Measurements from ENCODE around the gene RASSF8. TPM values are rescaled to one million over a fixed set of nuclear protein-coding genes. Genes with fewer than 3 reads are reported as not detected.

The RASSF8 gene
- total and polyA plus RNA-seq, 2 donors from 2014 or later, result 12.0 to 52.8 TPM

DNA sequence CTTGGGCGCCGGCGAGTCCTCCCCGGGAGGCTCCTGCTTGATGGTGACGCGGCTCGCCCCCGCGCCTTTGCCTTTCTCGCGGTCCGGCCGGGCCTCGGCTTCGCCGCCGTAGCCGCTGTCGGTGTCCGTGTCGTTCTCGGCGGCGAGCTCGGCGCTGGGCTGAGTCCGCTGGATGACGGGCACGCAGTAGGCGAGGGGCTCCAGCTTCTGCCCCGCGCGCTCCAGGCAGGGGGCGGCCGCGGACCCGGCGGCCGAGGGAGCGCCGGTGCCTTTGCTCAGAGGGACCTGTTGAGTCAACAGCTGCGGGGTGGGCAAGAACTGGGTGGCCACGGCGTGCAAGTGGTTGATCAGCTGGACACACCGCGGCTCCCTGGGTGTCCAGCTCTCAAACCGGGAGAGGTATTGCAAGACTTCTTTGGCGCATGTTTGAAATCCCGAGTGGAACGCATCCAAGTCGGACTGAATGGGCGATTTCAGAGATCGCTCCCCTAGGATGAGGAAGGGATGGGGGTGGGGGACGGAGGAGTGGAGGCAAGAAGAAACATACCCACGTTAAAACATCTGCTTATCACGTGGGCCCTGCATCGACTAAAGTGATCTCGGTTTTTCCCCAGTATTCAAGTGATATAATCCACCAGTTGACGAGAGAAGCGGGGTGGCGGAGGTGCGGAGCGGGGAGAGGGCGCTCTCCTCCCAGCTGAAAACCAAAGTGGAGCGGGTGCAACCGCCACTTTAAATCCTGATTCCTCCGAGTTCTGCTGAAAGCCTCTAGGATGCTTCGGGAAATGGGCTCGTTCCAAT lies 164.4 kb downstream of the RASSF8 start:
- H3K9me3 ChIP-seq (ENCODE audit: control insufficient read depth in 2 of 3, insufficient read depth in 1 of 3, low read length in 3 of 3), result no peaks in the 10 kb centered on the region
- peak overlapping the region; percentile 39 to 71 for H3K27ac ChIP-seq (ENCODE audit: low read depth in 2 of 2, low read length in 2 of 2)
- H3K9ac ChIP-seq (ENCODE audit: low read length in 3 of 3), result peak overlapping the region in 1 of 3 donors; percentile 57
- FAIRE-seq, result no peak
- peaks cover 31% of the 10 kb centered on the region for H3K27me3 ChIP-seq (ENCODE audit: control insufficient read depth, insufficient read depth, low read length)
- peak; percentile 66 to 88 (median 74) for DNase-seq
- intact Hi-C loops (cut with DNase I), result no loop called here
- H3K4me3 ChIP-seq (ENCODE audit: low read length in 3 of 3), result peak overlapping the region; percentile 35 to 72 (median 67)
- no peaks in the 10 kb centered on the region for H3K36me3 ChIP-seq (ENCODE audit: control insufficient read depth in 2 of 3, insufficient read depth in 3 of 3, low read length in 3 of 3)
- peaks cover 3 to 13% (median 4%) of the 10 kb centered on the region in 3 donors for H3K4me1 ChIP-seq (ENCODE audit: control insufficient read depth in 2 of 3, insufficient read depth in 2 of 3, low read depth in 1 of 3, low read length in 3 of 3)
- TF ChIP-seq, protein P1, sequence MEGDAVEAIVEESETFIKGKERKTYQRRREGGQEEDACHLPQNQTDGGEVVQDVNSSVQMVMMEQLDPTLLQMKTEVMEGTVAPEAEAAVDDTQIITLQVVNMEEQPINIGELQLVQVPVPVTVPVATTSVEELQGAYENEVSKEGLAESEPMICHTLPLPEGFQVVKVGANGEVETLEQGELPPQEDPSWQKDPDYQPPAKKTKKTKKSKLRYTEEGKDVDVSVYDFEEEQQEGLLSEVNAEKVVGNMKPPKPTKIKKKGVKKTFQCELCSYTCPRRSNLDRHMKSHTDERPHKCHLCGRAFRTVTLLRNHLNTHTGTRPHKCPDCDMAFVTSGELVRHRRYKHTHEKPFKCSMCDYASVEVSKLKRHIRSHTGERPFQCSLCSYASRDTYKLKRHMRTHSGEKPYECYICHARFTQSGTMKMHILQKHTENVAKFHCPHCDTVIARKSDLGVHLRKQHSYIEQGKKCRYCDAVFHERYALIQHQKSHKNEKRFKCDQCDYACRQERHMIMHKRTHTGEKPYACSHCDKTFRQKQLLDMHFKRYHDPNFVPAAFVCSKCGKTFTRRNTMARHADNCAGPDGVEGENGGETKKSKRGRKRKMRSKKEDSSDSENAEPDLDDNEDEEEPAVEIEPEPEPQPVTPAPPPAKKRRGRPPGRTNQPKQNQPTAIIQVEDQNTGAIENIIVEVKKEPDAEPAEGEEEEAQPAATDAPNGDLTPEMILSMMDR (IDR thresholded peaks at IDR 0.05; ENCODE audit: borderline replicate concordance, extremely low read depth, insufficient read depth), result peak; percentile 28

DNA sequence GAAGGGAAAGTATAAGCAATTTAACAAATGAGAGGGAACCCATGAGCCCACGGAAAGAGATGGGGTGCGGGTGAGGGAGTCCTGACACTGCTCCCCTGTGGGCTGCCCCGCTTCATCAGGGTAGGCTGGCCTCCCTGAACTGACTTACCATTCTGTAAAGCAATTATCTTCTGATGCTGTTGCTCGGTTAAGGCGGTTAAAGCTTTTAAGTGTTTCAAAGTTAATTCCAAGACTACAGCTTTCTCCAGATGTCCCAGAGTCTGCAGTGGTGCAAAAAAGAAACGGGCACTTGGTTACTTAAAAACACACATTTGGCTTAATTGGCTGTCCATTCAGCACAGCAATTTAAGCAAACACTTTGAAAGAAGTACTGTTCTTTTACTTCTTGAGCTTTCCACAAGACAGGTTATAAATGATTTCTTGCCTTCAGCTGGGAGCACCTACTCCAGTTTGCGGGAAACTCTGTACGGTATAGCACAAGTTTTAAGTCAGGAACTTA lies 165.0 kb downstream of the RASSF8 start:
- H3K9me3 ChIP-seq (ENCODE audit: control insufficient read depth in 2 of 3, insufficient read depth in 1 of 3, low read length in 3 of 3), result no peaks in the 10 kb centered on the region
- H3K27ac ChIP-seq (ENCODE audit: low read depth in 2 of 2, low read length in 2 of 2), result peak overlapping the region; percentile 39 to 71
- TF ChIP-seq, protein P1 (IDR thresholded peaks at IDR 0.05; ENCODE audit: borderline replicate concordance, extremely low read depth, insufficient read depth), result no peak
- peaks cover 3 to 13% (median 4%) of the 10 kb centered on the region in 3 donors for H3K4me1 ChIP-seq (ENCODE audit: control insufficient read depth in 2 of 3, insufficient read depth in 2 of 3, low read depth in 1 of 3, low read length in 3 of 3)
- peak overlapping the region in 1 of 3 donors; percentile 57 for H3K9ac ChIP-seq (ENCODE audit: low read length in 3 of 3)
- peak overlapping the region in 2 of 3 donors; percentile 67 to 72 for H3K4me3 ChIP-seq (ENCODE audit: low read length in 3 of 3)
- intact Hi-C loops (cut with DNase I), result no loop called here
- H3K27me3 ChIP-seq (ENCODE audit: control insufficient read depth, insufficient read depth, low read length), result peaks cover 34% of the 10 kb centered on the region
- H3K36me3 ChIP-seq (ENCODE audit: control insufficient read depth in 2 of 3, insufficient read depth in 3 of 3, low read length in 3 of 3), result no peaks in the 10 kb centered on the region
- FAIRE-seq, result no peak
- DNase-seq, result peak in 1 of 5 donors; percentile 56

DNA sequence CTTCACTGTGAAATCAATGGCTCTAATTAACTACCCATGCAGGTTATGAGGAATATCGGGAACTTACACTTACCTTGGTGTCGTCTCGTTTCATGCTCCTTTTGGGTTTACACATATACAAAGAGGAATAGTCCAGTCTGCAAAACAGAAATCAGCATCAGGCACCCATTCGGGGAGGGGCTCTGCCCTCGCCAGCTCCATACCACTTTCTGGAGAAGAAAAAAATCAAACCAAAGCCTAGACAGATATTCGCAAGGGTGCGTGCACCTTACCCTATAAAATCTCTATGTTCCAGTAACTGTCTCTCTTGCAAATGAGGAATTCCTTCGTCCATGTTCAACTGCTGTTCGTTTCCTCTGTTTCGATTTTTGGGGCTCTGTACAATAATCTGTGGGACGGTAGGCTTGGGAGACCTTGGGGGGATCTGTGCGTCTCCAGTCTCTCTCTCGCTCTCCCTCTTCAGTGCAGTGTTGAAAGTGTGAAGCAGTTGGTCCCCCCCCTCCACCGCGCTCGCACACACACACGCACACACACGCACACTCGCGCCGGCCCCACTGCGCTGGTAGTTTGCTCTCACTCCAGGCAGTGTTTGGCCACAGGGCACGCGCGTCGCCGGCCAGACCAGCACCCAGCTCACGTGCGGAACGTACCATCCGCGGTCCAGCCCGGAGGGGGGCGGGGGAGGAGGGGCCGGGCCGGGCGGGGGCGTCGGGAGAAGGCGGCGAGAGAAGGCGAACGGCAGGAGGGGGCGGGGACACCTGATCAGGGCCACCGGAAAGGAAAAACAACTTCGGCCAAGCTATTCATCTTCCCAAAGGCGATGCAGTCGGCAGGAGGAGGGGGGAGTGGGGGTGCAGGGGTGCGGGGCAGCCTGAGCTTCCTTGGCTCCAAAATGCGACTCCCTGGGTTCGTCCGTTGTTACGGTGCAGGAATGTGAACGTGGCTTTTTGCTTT lies 166.2 kb downstream of the RASSF8 start, which contains the start of gene BHLHE41:
TSS of gene BHLHE41 (minus strand) at position 592 of the 954 bp plus-strand sequence. CDS start at position 334, 258 bp downstream.
- H3K9me3 ChIP-seq (ENCODE audit: control insufficient read depth in 2 of 3, insufficient read depth in 1 of 3, low read length in 3 of 3), result no peaks in the 10 kb centered on the region
- peak within 1 kb of the TSS; percentile 71 to 82 for H3K27ac ChIP-seq (ENCODE audit: low read depth in 2 of 2, low read length in 2 of 2)
- DNase-seq, result peak; percentile 52 to 91 (median 68)
- peak within 1 kb of the TSS; percentile 58 to 72 (median 70) for H3K4me3 ChIP-seq (ENCODE audit: low read length in 3 of 3)
- TF ChIP-seq, protein P1 (IDR thresholded peaks at IDR 0.05; ENCODE audit: borderline replicate concordance, extremely low read depth, insufficient read depth), result no peak
- intact Hi-C loops (cut with DNase I), result no loop called here
- FAIRE-seq, result no peak
- H3K4me1 ChIP-seq (ENCODE audit: control insufficient read depth in 2 of 3, insufficient read depth in 2 of 3, low read depth in 1 of 3, low read length in 3 of 3), result peaks cover 3 to 13% (median 4%) of the 10 kb centered on the region in 3 donors
- H3K27me3 ChIP-seq (ENCODE audit: control insufficient read depth, insufficient read depth, low read length), result peaks cover 36% of the 10 kb centered on the region
- H3K36me3 ChIP-seq (ENCODE audit: control insufficient read depth in 2 of 3, insufficient read depth in 3 of 3, low read length in 3 of 3), result no peaks in the 10 kb centered on the region
- H3K9ac ChIP-seq (ENCODE audit: low read length in 3 of 3), result peak within 1 kb of the TSS; percentile 15 to 76 (median 26)

Data from kidney (tissue), 14 donors.